Activated naive CD4-positive, alpha-beta T cell treated with anti-CD3 and anti-CD28 coated beads, Interleukin-2, amount 10 ng/mL, durations not matched to agents 7 days and 5 days (primary cell): ENCODE data around the gene PLXNA4.

Experiments
- CTCF ChIA-PET: fragments of 350-600 bp; sonication (Branson Sonifier 250); formaldehyde crosslinking; loops from one replicate; lab custom pipeline; 2021; ENCODE audit warnings: antibody characterized with exemption; lab: Charles Lee
- DNase-seq: peaks from one replicate; pipeline ENCODE4 v3.0.0-alpha.2; 2020
- H3K27ac Mint-ChIP-seq: one replicate; pipeline ENCODE4 v1.8.0; 2021; ENCODE audit warnings: mild to moderate bottlenecking, moderate library complexity, mixed read lengths
- H3K27me3 Mint-ChIP-seq: one replicate; pipeline ENCODE4 v1.8.0; 2021; ENCODE audit warnings: mild to moderate bottlenecking, mixed read lengths
- H3K36me3 Mint-ChIP-seq: one replicate; pipeline ENCODE4 v1.8.0; 2021; ENCODE audit warnings: mixed read lengths
- H3K4me1 Mint-ChIP-seq: one replicate; pipeline ENCODE4 v1.8.0; 2021; ENCODE audit warnings: mixed read lengths
- H3K4me3 Mint-ChIP-seq: one replicate; pipeline ENCODE4 v1.8.0; 2021; ENCODE audit warnings: mild to moderate bottlenecking, moderate library complexity, mixed read lengths
- H3K9me3 Mint-ChIP-seq: one replicate; pipeline ENCODE4 v1.8.0; 2021; ENCODE audit warnings: mixed read lengths

Gene PLXNA4

DNA sequence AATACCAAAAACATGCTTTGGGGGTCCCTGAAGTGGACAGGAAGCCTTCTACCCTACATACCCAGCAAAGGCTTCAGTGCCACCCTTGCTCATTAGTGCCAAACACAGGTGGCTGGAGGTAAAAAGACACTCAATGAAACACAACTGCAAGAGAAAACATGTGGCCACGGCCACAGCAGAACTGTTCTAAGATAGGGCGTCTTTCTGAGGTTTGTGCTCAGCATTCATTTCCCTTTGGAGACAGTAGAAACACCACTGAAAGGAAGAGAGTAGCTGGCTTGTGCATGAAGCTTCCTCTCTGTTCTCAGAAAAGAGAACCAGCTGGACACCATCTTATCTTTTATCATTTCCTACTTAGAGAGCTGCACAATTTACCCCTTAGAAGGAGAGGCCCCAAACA is 143.0 kb downstream of the PLXNA4 start:
- Mint-ChIP-seq H3K27ac (peak overlapping the region; percentile 87), H3K9me3 (peaks cover 11% of the 10 kb centered on the region), H3K4me3 (peak overlapping the region; percentile 11), H3K27me3 (no peaks in the 10 kb centered on the region), H3K4me1 (peaks cover 99% of the 10 kb centered on the region), H3K36me3 (peaks cover 40% of the 10 kb centered on the region)
- peak; percentile 48 for DNase-seq
- CTCF ChIA-PET = interaction anchor here (0.6 to 1.2 kb wide), 2 partner anchors 37 to 147 kb away, joined by 3 read pairs; no protein-coding TSS in a partner anchor

DNA sequence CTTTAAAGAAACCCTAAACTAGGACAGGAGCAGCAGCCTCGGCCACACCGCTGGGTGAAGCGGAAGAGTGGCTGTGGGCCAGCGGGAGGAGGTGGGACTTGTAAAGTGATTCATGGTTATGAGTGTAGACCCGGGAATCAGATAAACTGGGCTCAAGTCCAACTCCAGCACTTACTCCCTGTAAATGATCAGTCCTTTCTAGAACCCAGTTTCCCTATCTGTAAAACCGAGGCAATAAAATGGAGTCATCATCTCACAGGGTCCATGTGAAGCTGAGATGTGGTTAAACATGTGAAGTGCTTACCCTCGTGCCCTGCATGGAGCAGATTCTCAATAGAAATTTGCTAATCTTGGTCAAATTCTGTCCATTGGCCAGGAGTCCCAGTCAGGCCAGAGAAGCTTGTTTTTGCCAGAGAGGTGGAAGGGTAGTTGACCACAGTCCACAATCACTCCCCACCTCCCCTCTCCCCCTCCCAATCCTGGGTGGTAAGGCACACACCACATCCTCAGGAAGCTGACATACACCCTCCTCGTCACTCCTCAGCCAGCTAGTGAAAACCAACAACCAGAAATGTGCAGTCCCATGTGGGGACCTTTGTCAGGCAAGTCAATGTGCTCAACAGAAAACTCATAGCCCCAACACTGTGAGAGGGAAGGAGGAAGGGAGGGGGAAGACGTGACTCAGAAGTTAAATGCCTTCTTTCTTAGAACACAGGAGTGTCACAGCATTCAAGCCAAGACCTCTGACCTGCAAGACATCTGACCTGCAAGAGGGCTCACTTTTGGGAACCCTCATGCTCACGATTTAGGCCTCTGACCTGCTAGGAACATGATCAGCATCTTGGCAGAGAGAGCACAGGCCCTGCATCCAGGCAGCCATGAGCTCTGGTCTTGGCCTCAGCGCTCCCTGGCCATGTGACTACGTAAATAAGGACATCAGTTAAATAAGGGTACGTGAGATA is 145.1 kb downstream of the PLXNA4 start:
- peak; percentile 85 for DNase-seq
- peaks cover 99% of the 10 kb centered on the region for H3K4me1 Mint-ChIP-seq
- CTCF ChIA-PET = interaction anchor here (0.7 to 1.8 kb wide), 9 partner anchors 11 to 150 kb away, joined by 3 to 9 read pairs (median 4); no protein-coding TSS in a partner anchor
- no peaks in the 10 kb centered on the region for H3K27me3 Mint-ChIP-seq
- no peak overlapping the region for H3K4me3 Mint-ChIP-seq
- peak overlapping the region; percentile 87 for H3K27ac Mint-ChIP-seq
- H3K36me3 Mint-ChIP-seq = peaks cover 37% of the 10 kb centered on the region
- peaks cover 11% of the 10 kb centered on the region for H3K9me3 Mint-ChIP-seq

DNA sequence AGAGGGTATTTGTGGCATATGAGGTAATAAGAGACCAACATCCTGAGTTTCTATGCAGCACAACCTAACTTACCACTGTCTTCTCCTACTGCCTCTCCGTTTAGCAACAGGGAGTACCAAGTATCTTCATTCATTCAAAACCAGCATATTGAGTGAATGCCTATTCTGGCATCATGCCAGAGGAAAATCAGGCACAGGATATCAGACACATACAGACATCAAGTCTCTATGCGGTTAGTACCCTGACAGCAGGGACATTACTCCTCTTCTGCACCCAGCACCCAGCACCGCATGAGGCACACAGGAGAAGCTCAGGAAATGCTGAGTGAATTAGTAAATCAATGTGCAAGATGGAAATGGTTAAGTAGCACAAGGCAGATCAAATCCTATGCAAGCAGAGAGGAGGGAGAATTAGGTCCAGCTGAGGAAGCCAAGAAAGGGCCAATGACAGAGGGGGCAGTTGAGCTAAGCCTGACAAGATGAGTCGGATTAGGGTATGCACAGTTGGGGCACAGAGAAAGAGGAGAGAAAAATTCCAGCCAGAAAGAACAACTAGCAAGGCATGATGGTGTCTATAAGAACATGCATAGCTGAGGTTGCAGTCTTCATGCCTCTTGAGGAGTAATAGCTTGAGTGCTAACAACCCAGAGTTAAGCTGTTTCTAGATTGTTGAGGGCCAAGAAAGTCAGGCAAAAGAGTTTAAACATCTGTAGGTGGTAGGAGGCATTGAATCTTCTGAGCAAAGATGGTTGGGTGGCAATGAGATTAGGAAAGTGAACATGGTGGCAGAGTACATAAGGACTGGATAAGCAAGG is 146.0 kb downstream of the PLXNA4 start:
- H3K9me3 Mint-ChIP-seq = peaks cover 11% of the 10 kb centered on the region
- peaks cover 99% of the 10 kb centered on the region for H3K4me1 Mint-ChIP-seq
- H3K27me3 Mint-ChIP-seq = peaks cover 6% of the 10 kb centered on the region
- H3K27ac Mint-ChIP-seq = peak overlapping the region; percentile 87
- no peak overlapping the region for H3K4me3 Mint-ChIP-seq
- no peak for DNase-seq
- H3K36me3 Mint-ChIP-seq = peaks cover 32% of the 10 kb centered on the region
- CTCF ChIA-PET = interaction anchor here (1.1 to 1.8 kb wide), 8 partner anchors 10 to 150 kb away, joined by 3 to 9 read pairs (median 4); no protein-coding TSS in a partner anchor

DNA sequence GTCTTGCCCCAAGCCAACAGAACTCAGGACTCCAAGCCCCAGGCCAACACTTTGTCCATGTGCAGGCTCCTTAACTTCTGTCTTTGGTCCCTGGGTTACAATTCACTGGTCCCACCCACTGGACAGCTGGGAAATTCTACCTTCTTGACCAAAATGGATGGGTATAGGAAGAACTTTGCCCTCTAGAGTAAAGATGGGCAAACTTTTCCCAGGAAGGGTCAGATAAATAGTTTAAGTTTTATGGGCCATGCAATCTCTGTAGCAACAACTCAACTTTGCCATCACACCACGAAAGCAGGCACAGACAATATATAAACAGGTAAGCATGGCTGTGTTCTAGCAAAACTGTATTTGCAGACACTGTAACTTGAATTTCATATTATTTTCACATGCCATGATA is 147.1 kb downstream of the PLXNA4 start:
- no peak for DNase-seq
- CTCF ChIA-PET = interaction anchor here (0.6 to 0.7 kb wide), 2 partner anchors 47 to 97 kb away, joined by 3 read pairs; no protein-coding TSS in a partner anchor
- peaks cover 10% of the 10 kb centered on the region for H3K27me3 Mint-ChIP-seq
- peaks cover 9% of the 10 kb centered on the region for H3K9me3 Mint-ChIP-seq
- H3K27ac Mint-ChIP-seq = no peak overlapping the region
- H3K4me1 Mint-ChIP-seq = peaks cover 94% of the 10 kb centered on the region
- peaks cover 25% of the 10 kb centered on the region for H3K36me3 Mint-ChIP-seq
- H3K4me3 Mint-ChIP-seq = no peak overlapping the region

DNA sequence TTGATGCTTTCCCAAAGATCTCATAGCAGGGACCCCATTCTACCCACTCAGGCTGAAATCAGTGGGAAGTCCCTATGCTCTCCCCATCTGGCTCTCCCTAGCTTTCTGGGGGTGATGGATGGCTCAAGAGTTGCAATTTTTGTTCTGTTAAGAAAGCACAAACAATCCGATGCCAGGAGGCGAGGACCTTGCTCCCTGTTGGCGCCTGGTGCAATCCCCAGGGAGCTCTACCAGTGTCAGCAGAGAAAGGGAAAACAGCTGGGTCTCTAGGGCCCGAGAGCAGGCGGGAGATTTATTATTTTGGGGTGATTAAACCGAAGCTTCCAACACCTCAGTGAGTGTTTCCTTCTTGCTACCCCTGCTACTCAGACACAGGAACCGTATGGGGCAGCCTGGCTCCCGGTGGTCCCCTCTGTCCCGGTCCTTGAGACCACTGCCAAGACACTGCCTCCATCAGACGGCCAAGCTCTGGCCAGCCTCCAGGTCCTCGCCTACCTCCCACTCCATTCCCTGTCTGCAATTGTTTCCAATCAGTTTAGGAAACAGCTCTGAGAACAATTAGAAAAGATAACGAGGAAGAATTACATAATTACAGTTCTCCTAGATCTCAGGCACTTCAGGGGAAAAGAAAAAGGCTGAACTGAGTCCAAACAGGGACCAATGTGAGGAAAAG is 147.9 kb downstream of the PLXNA4 start:
- H3K36me3 Mint-ChIP-seq = peaks cover 22% of the 10 kb centered on the region
- H3K9me3 Mint-ChIP-seq = peaks cover 7% of the 10 kb centered on the region
- CTCF ChIA-PET = interaction anchor here (0.7 kb wide), 1 partner anchor 48 kb away, joined by 3 read pairs; no protein-coding TSS in a partner anchor
- H3K27me3 Mint-ChIP-seq = peaks cover 13% of the 10 kb centered on the region
- no peak for DNase-seq
- no peak overlapping the region for H3K27ac Mint-ChIP-seq
- no peak overlapping the region for H3K4me3 Mint-ChIP-seq
- H3K4me1 Mint-ChIP-seq = peaks cover 86% of the 10 kb centered on the region

DNA sequence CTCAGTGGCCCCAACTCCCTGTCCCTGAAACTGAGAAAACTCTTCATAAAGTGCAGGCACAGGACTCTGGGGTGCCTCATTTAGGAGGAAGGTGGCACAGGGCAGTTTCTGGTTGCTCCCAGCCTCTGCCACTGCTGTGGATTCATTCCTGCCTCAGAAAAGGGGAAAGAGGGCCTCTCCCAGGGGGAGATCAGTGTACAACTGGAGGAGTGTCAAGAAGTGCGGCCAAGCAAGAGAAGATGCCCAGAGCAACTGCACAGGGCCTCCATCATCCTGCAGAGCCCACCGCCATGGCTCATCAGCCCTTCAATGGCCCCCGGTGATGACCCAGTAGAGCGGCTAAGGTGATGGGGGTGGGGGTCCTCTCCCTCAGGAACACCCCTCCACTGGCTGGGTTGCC is 150.3 kb downstream of the PLXNA4 start:
- Mint-ChIP-seq H3K4me1 (peaks cover 63% of the 10 kb centered on the region), H3K4me3 (no peak overlapping the region), H3K36me3 (peaks cover 33% of the 10 kb centered on the region), H3K27ac (no peak overlapping the region), H3K27me3 (peaks cover 29% of the 10 kb centered on the region), H3K9me3 (peaks cover 10% of the 10 kb centered on the region)
- no peak for DNase-seq
- CTCF ChIA-PET = interaction anchor here (1.0 to 1.4 kb wide), 2 partner anchors 13 to 154 kb away, joined by 3 to 5 read pairs; no protein-coding TSS in a partner anchor

DNA sequence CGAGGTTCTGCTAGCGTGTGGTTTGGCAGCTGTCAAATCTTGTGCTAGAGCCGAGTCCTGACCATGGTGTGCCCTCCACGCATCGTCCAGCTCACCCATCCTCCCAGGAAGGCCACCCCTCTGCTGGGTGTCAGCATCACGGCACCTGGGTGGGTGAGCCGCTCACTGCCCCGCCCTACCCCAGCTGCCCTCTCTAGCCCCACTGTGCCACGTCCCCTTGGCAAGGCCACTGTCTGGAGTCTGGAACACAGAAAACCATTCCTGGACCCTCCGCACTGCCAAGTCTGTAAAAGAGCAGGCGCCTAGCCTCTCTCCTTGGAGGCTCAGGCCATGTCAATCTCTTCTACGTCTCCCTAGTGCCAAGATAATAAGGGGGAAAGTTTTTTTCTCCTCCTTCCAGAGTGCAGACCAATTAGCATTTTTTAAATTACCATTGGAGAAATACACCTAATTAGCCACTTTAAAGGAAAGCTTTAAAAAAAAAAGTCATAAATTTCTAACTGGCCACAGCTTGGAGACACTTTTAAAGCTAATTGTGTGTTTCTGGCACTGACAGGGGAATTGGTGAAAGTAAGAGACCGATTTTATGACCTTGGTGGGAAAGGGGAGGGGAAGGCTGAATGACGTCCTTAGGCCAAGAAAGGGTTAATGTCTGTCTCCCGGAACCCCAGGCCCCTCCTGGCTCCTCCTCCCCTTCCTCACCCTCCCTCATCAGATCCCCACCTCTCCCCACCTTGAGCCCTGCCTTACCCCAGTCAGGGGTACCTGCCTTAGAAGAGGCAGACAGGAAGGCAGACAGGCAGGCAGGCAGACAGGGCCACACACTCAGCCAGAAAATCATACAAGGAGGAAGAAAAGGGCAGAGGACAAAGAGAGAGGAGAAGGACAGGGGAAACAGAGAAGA is 151.2 kb downstream of the PLXNA4 start:
- CTCF ChIA-PET = no interaction called here
- Mint-ChIP-seq H3K36me3 (peaks cover 33% of the 10 kb centered on the region), H3K27ac (peak overlapping the region; percentile 86)

DNA sequence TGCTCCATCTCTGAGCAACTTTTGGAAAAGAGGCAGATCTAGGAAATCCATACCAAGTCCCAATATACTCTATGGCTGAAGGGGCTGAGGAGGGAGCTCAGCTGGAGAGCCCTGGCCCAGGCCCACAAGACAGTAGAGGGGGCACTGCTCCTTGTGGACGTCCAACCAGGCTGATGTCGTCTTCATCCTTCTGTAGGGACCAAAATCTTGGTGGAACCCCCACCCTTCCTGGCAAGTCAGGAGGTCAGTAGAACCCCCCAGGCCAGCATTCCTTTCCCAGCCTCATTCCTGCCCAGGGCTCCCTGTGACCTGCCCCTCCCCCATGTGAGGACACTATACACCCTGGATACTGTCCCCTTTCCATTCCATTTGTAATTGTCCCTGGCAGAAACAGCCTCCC is 152.0 kb downstream of the PLXNA4 start:
- Mint-ChIP-seq H3K4me1 (peaks cover 49% of the 10 kb centered on the region), H3K27me3 (peaks cover 37% of the 10 kb centered on the region), H3K9me3 (peaks cover 12% of the 10 kb centered on the region), H3K36me3 (peaks cover 33% of the 10 kb centered on the region), H3K4me3 (no peak overlapping the region), H3K27ac (no peak overlapping the region)
- no peak for DNase-seq
- CTCF ChIA-PET = interaction anchor here (1.3 kb wide), 1 partner anchor 156 kb away, joined by 3 read pairs; no protein-coding TSS in a partner anchor

More for the DNA sequence above, 151.2 kb downstream of the PLXNA4 start:
- DNase-seq = peak; percentile 28
- peaks cover 36% of the 10 kb centered on the region for H3K27me3 Mint-ChIP-seq
- peaks cover 10% of the 10 kb centered on the region for H3K9me3 Mint-ChIP-seq
- no peak overlapping the region for H3K4me3 Mint-ChIP-seq
- H3K4me1 Mint-ChIP-seq = peaks cover 57% of the 10 kb centered on the region

DNA sequence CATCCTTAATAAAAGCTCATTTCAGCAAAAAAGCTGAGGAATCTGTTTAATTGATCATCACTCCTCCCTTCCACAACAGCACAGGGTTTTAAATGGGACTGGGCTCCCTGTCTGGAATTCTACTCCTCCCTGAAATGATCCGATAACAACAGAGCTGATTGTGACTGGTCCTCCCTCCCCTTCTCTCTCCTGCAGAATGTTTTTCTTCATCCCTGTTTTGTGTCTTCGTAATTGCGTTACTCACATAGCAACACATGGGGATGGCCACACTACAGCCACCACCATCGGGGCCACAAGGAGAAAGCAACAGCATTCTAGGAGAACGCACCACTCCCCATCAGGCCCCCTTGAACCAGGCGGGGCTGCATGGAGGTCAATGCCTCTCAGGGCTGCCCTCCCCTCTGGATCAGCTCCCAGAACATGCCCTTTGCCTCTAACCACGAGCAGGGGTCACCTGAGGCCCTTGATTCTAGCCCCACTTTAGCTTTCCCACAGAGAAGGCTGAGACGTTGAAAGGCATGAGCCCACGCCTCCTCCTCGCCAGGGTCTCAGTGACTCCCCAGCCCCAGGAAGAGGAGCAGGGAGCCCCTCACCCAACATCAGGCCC is 152.6 kb downstream of the PLXNA4 start:
- Mint-ChIP-seq H3K27ac (no peak overlapping the region), H3K36me3 (peaks cover 35% of the 10 kb centered on the region)

DNA sequence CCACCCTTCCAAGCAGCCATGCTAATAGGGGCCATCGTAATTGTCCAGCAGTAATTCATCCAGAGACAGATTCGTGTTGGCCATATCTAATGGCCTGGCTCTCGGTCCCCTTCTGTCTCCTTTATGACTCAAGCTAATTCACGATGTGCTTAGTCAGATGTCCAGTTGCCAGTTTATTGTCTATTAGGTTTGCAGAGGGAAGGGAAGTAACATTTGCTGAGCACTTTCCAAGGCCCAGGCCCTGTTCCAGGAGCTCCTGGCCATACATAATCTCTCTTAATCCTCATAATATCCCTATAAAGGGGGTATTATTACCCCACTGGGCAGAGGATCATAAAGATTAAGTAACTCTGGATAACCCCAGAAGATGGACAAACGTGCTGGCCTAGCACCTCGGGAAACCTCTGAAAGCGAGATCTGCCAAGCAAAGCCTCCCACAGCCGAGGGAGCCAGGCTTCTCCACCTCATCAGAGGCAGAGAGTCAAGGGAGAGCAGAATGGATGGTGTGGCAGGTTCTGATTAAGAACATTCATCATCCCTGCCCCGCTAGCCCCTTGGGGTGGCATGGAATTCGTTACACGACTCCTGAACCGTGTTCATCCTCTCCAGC is 153.7 kb downstream of the PLXNA4 start:
- CTCF ChIA-PET = no interaction called here
- peaks cover 14% of the 10 kb centered on the region for H3K9me3 Mint-ChIP-seq
- no peak for DNase-seq
- peaks cover 42% of the 10 kb centered on the region for H3K36me3 Mint-ChIP-seq
- H3K4me3 Mint-ChIP-seq = no peak overlapping the region
- peaks cover 49% of the 10 kb centered on the region for H3K4me1 Mint-ChIP-seq
- no peak overlapping the region for H3K27ac Mint-ChIP-seq
- H3K27me3 Mint-ChIP-seq = peaks cover 54% of the 10 kb centered on the region

More for the DNA sequence above, 152.6 kb downstream of the PLXNA4 start:
- Mint-ChIP-seq H3K4me1 (peaks cover 49% of the 10 kb centered on the region), H3K4me3 (no peak overlapping the region), H3K9me3 (peaks cover 14% of the 10 kb centered on the region), H3K27me3 (peaks cover 43% of the 10 kb centered on the region)
- CTCF ChIA-PET = interaction anchor here (0.7 to 1.3 kb wide), 2 partner anchors 146 to 157 kb away, joined by 3 read pairs; no protein-coding TSS in a partner anchor
- no peak for DNase-seq

DNA sequence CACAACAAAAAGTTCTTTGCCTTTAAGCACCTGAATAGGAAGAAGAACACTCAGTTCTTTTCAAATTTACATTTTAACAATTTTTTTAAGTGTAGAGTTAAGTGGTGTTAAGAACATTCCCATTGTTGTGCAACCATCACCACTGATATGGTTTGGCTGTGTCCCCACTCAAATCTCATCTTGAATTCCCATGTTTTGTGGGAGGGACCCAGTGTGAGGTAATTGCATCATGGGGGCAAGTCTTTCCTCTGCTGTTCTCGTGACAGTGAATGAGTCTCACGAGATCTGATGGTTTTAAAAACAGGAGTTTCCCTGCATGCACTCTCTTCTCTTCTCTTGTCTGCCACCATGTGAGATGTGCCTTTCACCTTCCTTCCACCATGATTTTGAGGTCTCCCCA is 155.7 kb downstream of the PLXNA4 start:
- peaks cover 31% of the 10 kb centered on the region for H3K4me1 Mint-ChIP-seq
- no peak for DNase-seq
- H3K27me3 Mint-ChIP-seq = peaks cover 63% of the 10 kb centered on the region
- peaks cover 44% of the 10 kb centered on the region for H3K36me3 Mint-ChIP-seq
- no peak overlapping the region for H3K27ac Mint-ChIP-seq
- CTCF ChIA-PET = interaction anchor here (1.5 kb wide), 1 partner anchor 10 kb away, joined by 4 read pairs; no protein-coding TSS in a partner anchor
- peaks cover 14% of the 10 kb centered on the region for H3K9me3 Mint-ChIP-seq
- no peak overlapping the region for H3K4me3 Mint-ChIP-seq

DNA sequence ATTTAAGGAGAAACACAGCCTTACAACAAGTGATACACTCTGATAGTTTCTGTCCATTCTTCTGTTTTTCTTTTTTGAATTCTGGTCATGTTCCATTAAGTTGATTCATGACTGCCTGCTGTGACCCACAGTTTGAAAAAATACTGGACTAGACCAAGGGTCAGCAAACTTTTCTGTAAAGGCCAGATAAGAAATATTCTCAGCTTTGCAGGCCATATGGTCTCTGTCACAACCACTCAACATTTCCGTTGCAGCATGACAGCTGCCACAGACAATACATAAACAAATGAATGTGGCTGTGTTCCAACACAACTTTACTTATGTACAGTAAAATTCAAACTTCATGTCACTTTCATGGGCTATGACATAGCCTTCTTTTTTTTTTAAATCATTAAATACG is 156.7 kb downstream of the PLXNA4 start:
- Mint-ChIP-seq H3K4me1 (peaks cover 23% of the 10 kb centered on the region), H3K27me3 (peaks cover 65% of the 10 kb centered on the region), H3K9me3 (peaks cover 14% of the 10 kb centered on the region), H3K4me3 (no peak overlapping the region), H3K27ac (no peak overlapping the region), H3K36me3 (peaks cover 44% of the 10 kb centered on the region)
- DNase-seq = no peak
- CTCF ChIA-PET = interaction anchor here (1.5 kb wide), 1 partner anchor 11 kb away, joined by 4 read pairs; no protein-coding TSS in a partner anchor
